Endothelial cell of umbilical vein (primary cell): ENCODE data around the gene SLC22A3.

Experiments
- EZH2 ChIP-seq: IDR thresholded peaks from 2 replicates; pipeline ENCODE4 v1.6.1; 2012; ENCODE audit warnings: borderline replicate concordance, low read depth, mild to moderate bottlenecking, moderate library complexity, low read length, inconsistent platforms; ENCODE audit not compliant: severe bottlenecking
- FOS ChIP-seq: IDR thresholded peaks from 2 replicates; pipeline ENCODE4 v1.6.1; 2011; ENCODE audit warnings: mild to moderate bottlenecking, low read length, moderate library complexity, borderline replicate concordance; ENCODE audit not compliant: insufficient read depth
- GATA2 ChIP-seq: IDR thresholded peaks from 2 replicates; pipeline ENCODE4 v1.7.0; 2011; ENCODE audit warnings: low read depth, mild to moderate bottlenecking, moderate library complexity, mixed read lengths, low read length; ENCODE audit not compliant: insufficient read length, insufficient read depth
- JUN ChIP-seq: IDR thresholded peaks from 2 replicates; pipeline ENCODE4 v1.6.1; 2011; ENCODE audit warnings: borderline replicate concordance, low read depth; ENCODE audit not compliant: insufficient read length, insufficient read depth
- POLR2A ChIP-seq: IDR thresholded peaks from 2 replicates; pipeline ENCODE4 v1.6.1; 2012; ENCODE audit warnings: low read depth, mild to moderate bottlenecking, control low read depth, low read length
- POLR2AphosphoS5 ChIP-seq: IDR thresholded peaks from 2 replicates; pipeline ENCODE4 v1.6.1; 2012; ENCODE audit warnings: low read depth, mild to moderate bottlenecking, control low read depth, low read length, moderate library complexity; ENCODE audit not compliant: insufficient read depth
- TF ChIP-seq, protein P1 (sequence below), 2 donors: IDR thresholded peaks; 1 replicate in 1 of 2; 2 replicates in 1 of 2; pipeline ENCODE4 v1.5.1; 2011; ENCODE audit warnings: low read length in 2 of 2, mild to moderate bottlenecking in 2 of 2, moderate library complexity in 2 of 2, control low read depth in 1 of 2, inconsistent platforms in 1 of 2, low read depth in 1 of 2; ENCODE audit not compliant: insufficient read depth in 1 of 2; ENCODE audit errors: extremely low read depth in 1 of 2
- TF ChIP-seq, protein P2 (sequence below): IDR thresholded peaks from 2 replicates; pipeline ENCODE4 v1.6.1; 2011; ENCODE audit not compliant: insufficient read depth, insufficient read length

DNA sequence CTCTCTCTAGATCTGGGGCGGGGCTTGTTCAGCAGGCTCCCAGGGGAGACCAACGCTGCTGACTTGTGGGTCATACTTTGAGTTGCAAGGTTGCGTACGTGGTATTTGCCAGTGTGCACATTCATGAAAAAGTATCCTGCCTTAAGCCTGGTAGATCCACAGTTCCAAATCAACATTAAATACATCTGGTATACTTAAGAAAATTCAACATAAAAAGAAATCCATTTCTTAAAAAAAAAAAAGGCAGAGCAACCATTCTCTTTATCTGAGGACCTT lies 81.4 kb downstream of the SLC22A3 start:
- TF ChIP-seq POLR2AphosphoS5 (no peak), JUN (no peak), FOS (no peak), GATA2 (no peak), POLR2A (no peak), EZH2 (no peak)
- TF ChIP-seq, protein P1, sequence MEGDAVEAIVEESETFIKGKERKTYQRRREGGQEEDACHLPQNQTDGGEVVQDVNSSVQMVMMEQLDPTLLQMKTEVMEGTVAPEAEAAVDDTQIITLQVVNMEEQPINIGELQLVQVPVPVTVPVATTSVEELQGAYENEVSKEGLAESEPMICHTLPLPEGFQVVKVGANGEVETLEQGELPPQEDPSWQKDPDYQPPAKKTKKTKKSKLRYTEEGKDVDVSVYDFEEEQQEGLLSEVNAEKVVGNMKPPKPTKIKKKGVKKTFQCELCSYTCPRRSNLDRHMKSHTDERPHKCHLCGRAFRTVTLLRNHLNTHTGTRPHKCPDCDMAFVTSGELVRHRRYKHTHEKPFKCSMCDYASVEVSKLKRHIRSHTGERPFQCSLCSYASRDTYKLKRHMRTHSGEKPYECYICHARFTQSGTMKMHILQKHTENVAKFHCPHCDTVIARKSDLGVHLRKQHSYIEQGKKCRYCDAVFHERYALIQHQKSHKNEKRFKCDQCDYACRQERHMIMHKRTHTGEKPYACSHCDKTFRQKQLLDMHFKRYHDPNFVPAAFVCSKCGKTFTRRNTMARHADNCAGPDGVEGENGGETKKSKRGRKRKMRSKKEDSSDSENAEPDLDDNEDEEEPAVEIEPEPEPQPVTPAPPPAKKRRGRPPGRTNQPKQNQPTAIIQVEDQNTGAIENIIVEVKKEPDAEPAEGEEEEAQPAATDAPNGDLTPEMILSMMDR (IDR thresholded peaks at IDR 0.05; ENCODE audit: extremely low read depth in 1 of 2, insufficient read depth in 1 of 2, low read depth in 1 of 2, low read length in 2 of 2): no peak
- TF ChIP-seq, protein P2, sequence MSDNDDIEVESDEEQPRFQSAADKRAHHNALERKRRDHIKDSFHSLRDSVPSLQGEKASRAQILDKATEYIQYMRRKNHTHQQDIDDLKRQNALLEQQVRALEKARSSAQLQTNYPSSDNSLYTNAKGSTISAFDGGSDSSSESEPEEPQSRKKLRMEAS: no peak
